Natural killer cell (primary cell): ENCODE data around the gene LYPD6B. TPM values are rescaled to one million over a fixed set of nuclear protein-coding genes. Genes with fewer than 3 reads are reported as not detected.

ENCODE experiments used
- ATAC-seq, 3 donors: fragments of 150-1000 bp in 2 of 3; fragments of 200-7000 bp in 1 of 3; cut with Tn5 transposase; 1 replicate in 1 of 3; 2 replicates in 2 of 3; pipeline ENCODE4 v1.10.0; 2021; ENCODE audit warnings: mild to moderate bottlenecking in 2 of 3, moderate library complexity in 2 of 3
- DNase-seq, 2 donors: peaks; one replicate each; pipeline versions ENCODE4 v3.0.0 to v3.0.0-alpha.2; 2013 to 2021; ENCODE audit warnings: mixed read lengths in 1 of 2
- H3K27ac ChIP-seq: one replicate; pipeline ENCODE4 v1.5.1; 2013; ENCODE audit warnings: mild to moderate bottlenecking, low read length
- H3K27me3 ChIP-seq: one replicate; pipeline ENCODE4 v1.6.1; 2013; ENCODE audit warnings: low read length; ENCODE audit not compliant: control insufficient read depth, insufficient read depth
- H3K36me3 ChIP-seq: one replicate; pipeline ENCODE4 v1.6.1; 2013; ENCODE audit warnings: low read length; ENCODE audit not compliant: control insufficient read depth, insufficient read depth
- H3K4me1 ChIP-seq: one replicate; pipeline ENCODE4 v1.6.1; 2013; ENCODE audit warnings: low read length; ENCODE audit not compliant: control insufficient read depth, insufficient read depth
- H3K4me3 ChIP-seq: one replicate; pipeline ENCODE4 v1.5.1; 2013; ENCODE audit warnings: low read length
- H3K9me3 ChIP-seq: one replicate; pipeline ENCODE4 v1.6.1; 2013; ENCODE audit warnings: low read length; ENCODE audit not compliant: control insufficient read depth, insufficient read depth
- H3K27ac Mint-ChIP-seq, 2 donors: one replicate each; pipeline ENCODE4 v1.8.0; 2022; ENCODE audit warnings: mild to moderate bottlenecking in 2 of 2, mixed read lengths in 2 of 2, moderate library complexity in 1 of 2
- H3K27me3 Mint-ChIP-seq, 2 donors: one replicate each; pipeline ENCODE4 v1.8.0; 2022; ENCODE audit warnings: low read depth in 2 of 2, mixed read lengths in 2 of 2
- H3K36me3 Mint-ChIP-seq: one replicate; pipeline ENCODE4 v1.8.0; 2022; ENCODE audit warnings: mixed read lengths
- H3K4me1 Mint-ChIP-seq, 2 donors: one replicate each; pipeline ENCODE4 v1.8.0; 2022; ENCODE audit warnings: mixed read lengths in 2 of 2
- H3K4me3 Mint-ChIP-seq: one replicate; pipeline ENCODE4 v1.8.0; 2022; ENCODE audit warnings: mild to moderate bottlenecking, moderate library complexity, mixed read lengths
- H3K9me3 Mint-ChIP-seq, 2 donors: one replicate each; pipeline ENCODE4 v1.8.0; 2022; ENCODE audit warnings: mixed read lengths in 2 of 2
- CTCF ChIP-seq: fragments of 200-600 bp; IDR thresholded peaks from one replicate; pipeline ENCODE4 v1.8.0; 2022; ENCODE audit warnings: antibody characterized with exemption
- WGBS: methylation state at CpG from one replicate; pipeline ENCODE4 v1.1.7; 2013; ENCODE audit warnings: missing lambda C conversion rate; ENCODE audit not compliant: insufficient coverage; 5-methylcytosine and 5-hydroxymethylcytosine counted together
- intact Hi-C: fragments of 100-400 bp; cut with micrococcal nuclease; formaldehyde crosslinking; loops from one replicate; pipeline ENCODE4 v1.14.2; 2022
- total RNA-seq, 4 donors: library from RNA; stranded (reverse); fragments of 120-200 nt in 1 of 4; gene quantifications; one replicate each; pipeline versions ENCODE4 v1.2.3 to v1.2.4, GENCODE V29; 2013 to 2022

LYPD6B gene
- total RNA-seq, 3 donors from 2014 or later (not counting 1 experiment from before 2014, with no cell fraction given): not detected

GRCh38 chr2:149188291-149188690, 149.8 kb downstream of the LYPD6B start:
- H3K4me3 Mint-ChIP-seq: no peak overlapping the region
- no peak for ATAC-seq
- H3K27me3 Mint-ChIP-seq: no peaks in the 10 kb centered on the region
- no peak for DNase-seq
- H3K4me1 ChIP-seq: no peaks in the 10 kb centered on the region
- H3K27ac ChIP-seq: no peak overlapping the region
- no peak for TF ChIP-seq CTCF
- intact Hi-C loops: no loop called here
- no peaks in the 10 kb centered on the region for H3K36me3 Mint-ChIP-seq
- no peaks in the 10 kb centered on the region for H3K36me3 ChIP-seq
- no peaks in the 10 kb centered on the region for H3K9me3 ChIP-seq
- no peaks in the 10 kb centered on the region for H3K4me1 Mint-ChIP-seq
- H3K9me3 Mint-ChIP-seq: no peaks in the 10 kb centered on the region
- H3K27me3 ChIP-seq: no peaks in the 10 kb centered on the region
- no peak overlapping the region for H3K4me3 ChIP-seq
- no peak overlapping the region for H3K27ac Mint-ChIP-seq
- WGBS: no CpG with 5 or more reads among the region's 1 CpG

- H3K27ac Mint-ChIP-seq: no peak overlapping the region
- Histone ChIP-seq H3K27ac (no peak overlapping the region), H3K9me3 (no peaks in the 10 kb centered on the region), H3K36me3 (no peaks in the 10 kb centered on the region), H3K27me3 (no peaks in the 10 kb centered on the region), H3K4me1 (no peaks in the 10 kb centered on the region), H3K4me3 (no peak overlapping the region)
- H3K9me3 Mint-ChIP-seq: no peaks in the 10 kb centered on the region
- no peak for DNase-seq
- H3K36me3 Mint-ChIP-seq: no peaks in the 10 kb centered on the region
- intact Hi-C loops: no loop called here
- TF ChIP-seq CTCF: no peak
- no peak for ATAC-seq
- no peaks in the 10 kb centered on the region for H3K4me1 Mint-ChIP-seq
- peaks cover 0 to 3% of the 10 kb centered on the region in 2 donors for H3K27me3 Mint-ChIP-seq
- H3K4me3 Mint-ChIP-seq: no peak overlapping the region
These were observed 151.3 kb downstream of the LYPD6B start for GRCh38 chr2:149189769-149190168.

- Mint-ChIP-seq H3K36me3 (no peaks in the 10 kb centered on the region), H3K9me3 (no peaks in the 10 kb centered on the region), H3K4me1 (no peaks in the 10 kb centered on the region), H3K27ac (no peak overlapping the region), H3K27me3 (peaks cover 0 to 3% of the 10 kb centered on the region in 2 donors), H3K4me3 (no peak overlapping the region)
- no peaks in the 10 kb centered on the region for H3K27me3 ChIP-seq
- no peak for DNase-seq
- H3K4me1 ChIP-seq: no peaks in the 10 kb centered on the region
- no peaks in the 10 kb centered on the region for H3K9me3 ChIP-seq
- H3K4me3 ChIP-seq: no peak overlapping the region
- no peak for ATAC-seq
- WGBS: 91% methylated on average over 5 of the region's 5 CpGs
- H3K36me3 ChIP-seq: no peaks in the 10 kb centered on the region
- no peak for TF ChIP-seq CTCF
- intact Hi-C loops: no loop called here
- H3K27ac ChIP-seq: no peak overlapping the region
These were observed 153.4 kb downstream of the LYPD6B start for GRCh38 chr2:149191915-149192314.

GRCh38 chr2:149192427-149192826, 153.9 kb downstream of the LYPD6B start:
- no peaks in the 10 kb centered on the region for H3K36me3 Mint-ChIP-seq
- no peaks in the 10 kb centered on the region for H3K4me1 ChIP-seq
- no peak overlapping the region for H3K27ac Mint-ChIP-seq
- no peak overlapping the region for H3K27ac ChIP-seq
- no peak for ATAC-seq
- WGBS: no CpG with 5 or more reads among the region's 1 CpG
- no peaks in the 10 kb centered on the region for H3K9me3 Mint-ChIP-seq
- H3K36me3 ChIP-seq: no peaks in the 10 kb centered on the region
- intact Hi-C loops: no loop called here
- no peak overlapping the region for H3K4me3 Mint-ChIP-seq
- no peak for DNase-seq
- H3K9me3 ChIP-seq: no peaks in the 10 kb centered on the region
- no peaks in the 10 kb centered on the region for H3K27me3 ChIP-seq
- TF ChIP-seq CTCF: no peak
- H3K4me1 Mint-ChIP-seq: no peaks in the 10 kb centered on the region
- peaks cover 0 to 3% of the 10 kb centered on the region in 2 donors for H3K27me3 Mint-ChIP-seq
- H3K4me3 ChIP-seq: no peak overlapping the region
